Transverse colon (tissue), 4 donors: ENCODE results near the gene NUDT16. TPM values are rescaled to one million over a fixed set of nuclear protein-coding genes. Genes with fewer than 3 reads are reported as not detected.

ENCODE experiments used
- DNase-seq: peaks from one replicate; pipeline ENCODE4 v3.0.0-alpha.2; 2019
- H3K27ac ChIP-seq, 4 donors: fragments of 200-600 bp; sonication (generic); 2 replicates each; pipeline ENCODE4 v1.5.1; 2016 to 2018; ENCODE audit warnings: inconsistent platforms in 4 of 4
- H3K27me3 ChIP-seq: fragments of 200-600 bp; sonication (generic); 2 replicates; pipeline ENCODE4 v1.5.1; 2017; ENCODE audit warnings: inconsistent platforms
- H3K36me3 ChIP-seq, 4 donors: fragments of 200-600 bp; sonication (generic); 2 replicates each; pipeline ENCODE4 v1.5.1; 2017 to 2019; ENCODE audit warnings: inconsistent platforms in 4 of 4
- H3K4me1 ChIP-seq, 4 donors: fragments of 200-600 bp; sonication (generic); 2 replicates each; pipeline ENCODE4 v1.5.1; 2017 to 2020; ENCODE audit warnings: inconsistent platforms in 4 of 4
- H3K4me3 ChIP-seq, 4 donors: fragments of 200-600 bp; sonication (generic); 1 replicate in 1 of 4; 2 replicates in 3 of 4; pipeline versions ENCODE4 v1.5.1 to v1.6.1; 2017 to 2019; ENCODE audit warnings: inconsistent platforms in 4 of 4
- H3K9me3 ChIP-seq, 2 donors: fragments of 200-600 bp; sonication (generic); 2 replicates each; pipeline ENCODE4 v1.5.1; 2017 to 2019; ENCODE audit warnings: inconsistent platforms in 2 of 2
- EP300 ChIP-seq: sonication (generic); formaldehyde crosslinking; IDR thresholded peaks from one replicate; pipeline ENCODE4 v1.6.1; 2017; ENCODE audit warnings: antibody characterized with exemption, low read depth
- POLR2A ChIP-seq: fragments of 450-650 bp; IDR thresholded peaks from one replicate; pipeline ENCODE4 v1.6.1; 2016; ENCODE audit warnings: antibody characterized with exemption, mild to moderate bottlenecking, moderate library complexity
- POLR2AphosphoS5 ChIP-seq, 3 donors: sonication (generic); formaldehyde crosslinking; IDR thresholded peaks; one replicate each; pipeline ENCODE4 v1.6.1; 2016; ENCODE audit warnings: antibody characterized with exemption in 3 of 3
- WGBS, 2 donors: methylation state at CpG; one replicate each; pipeline ENCODE4 v1.1.5; 2018; ENCODE audit warnings: low coverage in 1 of 2; 5-methylcytosine and 5-hydroxymethylcytosine counted together
- in situ Hi-C, 4 donors: fragments of 200-750 bp; cut with MboI; loops; one replicate each; pipeline versions ENCODE4 v1.15.0 to v1.15.1; 2017; ENCODE audit warnings: low sequenced_read_pairs in 3 of 4, low pct_ligation_motif_present in 1 of 4, low pct_unique_long_range_greater_than_20kb in 1 of 4
- intact Hi-C: fragments of 100-400 bp; cut with DNase I; formaldehyde crosslinking; loops from one replicate; pipeline ENCODE4 v1.15.1; 2023; ENCODE audit warnings: low total_unique reads
- total RNA-seq, 4 donors: library from RNA; depleted of rRNA; stranded (reverse); fragments of >200 nt; gene quantifications; one replicate each; pipeline ENCODE4 v1.1.0, GENCODE V29; 2016
- TF ChIP-seq, protein P1 (sequence below), 5 experiments: fragments of 200-600 bp in 3 of 5; fragments of 450-650 bp in 2 of 5; sonication (generic) in 3 of 5; IDR thresholded peaks; 1 replicate in 2 of 5; 2 replicates in 3 of 5; pipeline ENCODE4 v1.5.1; 2016 to 2017; ENCODE audit warnings: antibody characterized with exemption in 5 of 5, inconsistent platforms in 3 of 5, mild to moderate bottlenecking in 2 of 5, moderate library complexity in 1 of 5

Gene NUDT16
- total RNA-seq, 4 donors from 2014 or later: 45.6 to 57.9 (median 49.1) TPM

DNA sequence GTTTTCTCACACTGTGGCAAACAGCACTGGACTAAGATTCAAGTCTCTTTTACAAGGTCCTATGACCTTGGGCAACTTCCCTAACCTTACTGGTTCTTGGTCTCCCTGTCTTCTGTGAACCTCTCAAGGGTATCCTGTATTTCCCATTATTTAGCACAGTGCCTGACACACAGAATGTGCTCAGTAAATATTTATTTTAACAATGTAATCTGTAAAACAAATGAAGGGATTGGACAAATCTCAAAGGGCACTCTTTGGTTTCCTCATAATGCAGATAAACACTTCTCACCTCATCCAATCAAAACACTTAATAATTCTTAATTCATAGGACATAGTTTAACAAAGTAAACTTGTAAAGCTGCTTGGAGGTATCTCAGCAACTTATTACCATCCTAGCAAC is 12.8 kb downstream of the NUDT16 start:
- intact Hi-C loops (no loop called here), in situ Hi-C loops (loop anchor here in 2 of 4 donors (25.0 kb wide), 2 partner anchors 357 to 632 kb away; partner anchors contain the start of genes ASTE1 (in 1 of the 2) and NEK11 (in 1 of the 2))
- Histone ChIP-seq H3K27me3 (no peaks in the 10 kb centered on the region), H3K4me1 (peaks cover 0 to 2% (median 0%) of the 10 kb centered on the region in 4 donors), H3K27ac (no peak overlapping the region), H3K36me3 (no peaks in the 10 kb centered on the region), H3K9me3 (no peaks in the 10 kb centered on the region), H3K4me3 (no peak overlapping the region)
- DNase-seq: no peak
- TF ChIP-seq, protein P1, sequence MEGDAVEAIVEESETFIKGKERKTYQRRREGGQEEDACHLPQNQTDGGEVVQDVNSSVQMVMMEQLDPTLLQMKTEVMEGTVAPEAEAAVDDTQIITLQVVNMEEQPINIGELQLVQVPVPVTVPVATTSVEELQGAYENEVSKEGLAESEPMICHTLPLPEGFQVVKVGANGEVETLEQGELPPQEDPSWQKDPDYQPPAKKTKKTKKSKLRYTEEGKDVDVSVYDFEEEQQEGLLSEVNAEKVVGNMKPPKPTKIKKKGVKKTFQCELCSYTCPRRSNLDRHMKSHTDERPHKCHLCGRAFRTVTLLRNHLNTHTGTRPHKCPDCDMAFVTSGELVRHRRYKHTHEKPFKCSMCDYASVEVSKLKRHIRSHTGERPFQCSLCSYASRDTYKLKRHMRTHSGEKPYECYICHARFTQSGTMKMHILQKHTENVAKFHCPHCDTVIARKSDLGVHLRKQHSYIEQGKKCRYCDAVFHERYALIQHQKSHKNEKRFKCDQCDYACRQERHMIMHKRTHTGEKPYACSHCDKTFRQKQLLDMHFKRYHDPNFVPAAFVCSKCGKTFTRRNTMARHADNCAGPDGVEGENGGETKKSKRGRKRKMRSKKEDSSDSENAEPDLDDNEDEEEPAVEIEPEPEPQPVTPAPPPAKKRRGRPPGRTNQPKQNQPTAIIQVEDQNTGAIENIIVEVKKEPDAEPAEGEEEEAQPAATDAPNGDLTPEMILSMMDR (IDR thresholded peaks at IDR 0.05): no peak
- TF ChIP-seq POLR2AphosphoS5 (IDR thresholded peaks at IDR 0.05): no peak
- no peak for TF ChIP-seq POLR2A
- TF ChIP-seq EP300: no peak

DNA sequence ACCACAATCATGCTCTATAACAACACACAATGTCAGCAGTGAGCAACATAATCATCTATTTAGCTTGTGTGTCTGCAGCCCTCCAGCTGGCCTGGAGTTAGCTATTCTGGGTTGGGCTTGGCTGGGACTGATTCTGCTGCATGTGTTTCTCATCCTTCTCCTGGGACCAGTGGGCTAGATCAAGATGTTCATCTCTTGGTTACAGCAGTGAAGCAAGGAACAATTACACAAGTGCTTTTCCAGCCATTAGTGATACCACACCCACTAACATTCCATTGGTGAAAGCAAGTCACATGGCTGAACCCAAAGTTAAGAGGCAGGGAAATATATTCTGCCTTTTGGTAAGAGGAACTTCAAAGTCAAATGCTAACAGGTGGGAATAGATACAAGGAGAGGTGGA is 14.6 kb downstream of the NUDT16 start:
- in situ Hi-C loops (loop anchor here in 2 of 4 donors (25.0 kb wide), 2 partner anchors 359 to 634 kb away; partner anchors contain the start of genes ASTE1 (in 1 of the 2) and NEK11 (in 1 of the 2)), intact Hi-C loops (no loop called here)
- no peaks in the 10 kb centered on the region for H3K9me3 ChIP-seq
- no peak for DNase-seq
- no peaks in the 10 kb centered on the region for H3K27me3 ChIP-seq
- peaks cover 0 to 2% (median 0%) of the 10 kb centered on the region in 4 donors for H3K4me1 ChIP-seq
- H3K4me3 ChIP-seq: no peak overlapping the region
- H3K36me3 ChIP-seq: no peaks in the 10 kb centered on the region
- no peak overlapping the region for H3K27ac ChIP-seq
- TF ChIP-seq EP300 (no peak), POLR2AphosphoS5 (IDR thresholded peaks at IDR 0.05) (no peak), POLR2A (no peak)
- TF ChIP-seq, protein P1 (IDR thresholded peaks at IDR 0.05): no peak

DNA sequence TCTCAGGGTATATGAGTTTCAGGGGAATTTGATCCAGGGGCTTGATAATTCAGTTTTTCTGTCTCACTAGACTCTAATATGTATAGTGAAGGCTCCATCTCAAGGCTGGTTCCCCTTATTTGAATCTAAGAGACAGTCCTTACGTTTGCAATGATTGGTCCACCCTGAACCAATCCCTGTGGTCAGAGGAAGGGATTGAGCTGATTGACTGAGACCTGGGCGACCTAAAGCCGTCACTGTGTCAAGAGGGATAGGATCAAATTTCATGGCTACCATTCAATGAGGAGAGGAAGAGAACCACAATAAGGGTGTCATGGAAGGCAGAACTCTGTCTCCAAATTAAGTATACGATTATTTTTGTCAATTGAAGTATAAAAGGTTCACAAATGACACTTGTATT is 16.3 kb downstream of the NUDT16 start:
- TF ChIP-seq POLR2A (no peak), POLR2AphosphoS5 (IDR thresholded peaks at IDR 0.05) (no peak), EP300 (no peak)
- TF ChIP-seq, protein P1 (IDR thresholded peaks at IDR 0.05): no peak
- H3K4me1 ChIP-seq: peaks cover 0 to 2% (median 0%) of the 10 kb centered on the region in 4 donors

DNA sequence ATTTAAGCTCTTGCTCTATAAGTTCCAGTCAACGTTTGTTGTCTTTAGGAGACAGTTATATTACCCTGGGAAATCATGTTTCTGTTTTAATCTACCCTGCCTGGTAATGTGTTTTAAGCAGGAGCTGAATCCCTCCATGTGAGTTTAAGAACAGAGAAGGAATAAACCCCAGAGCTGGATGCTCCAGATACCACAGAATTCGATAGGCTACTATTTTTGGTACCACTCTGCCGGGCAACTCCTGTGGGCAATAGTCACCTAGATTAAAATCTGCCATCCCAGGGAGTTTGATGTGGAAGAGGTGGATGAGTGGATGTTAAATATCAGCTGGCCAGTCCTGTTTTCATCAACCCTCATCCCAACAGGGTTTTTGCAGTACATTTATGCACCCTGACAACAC is 20.4 kb downstream of the NUDT16 start:
- no peaks in the 10 kb centered on the region for H3K27me3 ChIP-seq
- no peak for DNase-seq
- 54 to 61% methylated on average over 3 of the region's 3 CpGs for WGBS, 2 donors
- no peaks in the 10 kb centered on the region for H3K4me1 ChIP-seq
- peaks cover 0 to 3% of the 10 kb centered on the region in 2 donors for H3K9me3 ChIP-seq
- no peak for TF ChIP-seq EP300
- TF ChIP-seq POLR2AphosphoS5 (IDR thresholded peaks at IDR 0.05): no peak
- TF ChIP-seq, protein P1 (IDR thresholded peaks at IDR 0.05): no peak
- TF ChIP-seq POLR2A: no peak
- no peak overlapping the region for H3K4me3 ChIP-seq
- intact Hi-C loops: no loop called here
- H3K36me3 ChIP-seq: no peaks in the 10 kb centered on the region
- in situ Hi-C loops: no loop called here
- no peak overlapping the region for H3K27ac ChIP-seq

More for the DNA sequence above, 16.3 kb downstream of the NUDT16 start:
- in situ Hi-C loops: loop anchor here in 2 of 4 donors (25.0 kb wide), 2 partner anchors 361 to 636 kb away; partner anchors contain the start of genes ASTE1 (in 1 of the 2) and NEK11 (in 1 of the 2)
- no peaks in the 10 kb centered on the region for H3K27me3 ChIP-seq
- intact Hi-C loops: no loop called here
- no peak overlapping the region for H3K27ac ChIP-seq
- H3K9me3 ChIP-seq: no peaks in the 10 kb centered on the region
- H3K36me3 ChIP-seq: no peaks in the 10 kb centered on the region
- WGBS, 2 donors: 80 to 100% methylated on average over 4 of the region's 4 CpGs
- H3K4me3 ChIP-seq: no peak overlapping the region
- no peak for DNase-seq
